GM18520 (cell line): ENCODE data around the gene CXorf38.

Experiments used
- ATAC-seq: cut with Tn5 transposase; IDR thresholded peaks from one replicate; pipeline ENCODE4 v1.9.1; 2021; ENCODE audit not compliant: unreplicated experiment

CXorf38 gene

GRCh38 chrX:40647307-40648197 is at the start of gene CXorf38:
Gene CXorf38 (minus strand): TSS chrX:40647561. CDS start chrX:40647520, 41 bp downstream.
- ATAC-seq, result peak; percentile 62

GRCh38 chrX:40694802-40695201 is 47.4 kb upstream of the CXorf38 start:
- ATAC-seq, result no peak

- no peak for ATAC-seq
Measured at GRCh38 chrX:40688929-40689328, 41.6 kb upstream of the CXorf38 start.

GRCh38 chrX:40687169-40687568 is 39.8 kb upstream of the CXorf38 start:
- no peak for ATAC-seq

GRCh38 chrX:40685362-40685918 is 38.1 kb upstream of the CXorf38 start:
- no peak for ATAC-seq

GRCh38 chrX:40684092-40684491 is 36.7 kb upstream of the CXorf38 start:
- ATAC-seq, result no peak

GRCh38 chrX:40683245-40683644 is 35.9 kb upstream of the CXorf38 start:
- no peak for ATAC-seq

- no peak for ATAC-seq
Measured at GRCh38 chrX:40671126-40671525, 23.8 kb upstream of the CXorf38 start.

- ATAC-seq, result no peak
Measured at GRCh38 chrX:40663880-40664630, 16.7 kb upstream of the CXorf38 start.

- peak; percentile 93 for ATAC-seq
Measured at GRCh38 chrX:40663078-40663740, 15.8 kb upstream of the CXorf38 start.

- ATAC-seq, result no peak
Measured at GRCh38 chrX:40661489-40661888, 14.1 kb upstream of the CXorf38 start.

- ATAC-seq, result no peak
Measured at GRCh38 chrX:40660381-40660780, 13.0 kb upstream of the CXorf38 start.

GRCh38 chrX:40653535-40653934 is 6.2 kb upstream of the CXorf38 start:
- ATAC-seq, result no peak

- no peak for ATAC-seq
Measured at GRCh38 chrX:40652664-40653063, 5.3 kb upstream of the CXorf38 start.

- ATAC-seq, result no peak
Measured at GRCh38 chrX:40651620-40652223, 4.4 kb upstream of the CXorf38 start.

GRCh38 chrX:40646489-40647306 is 663 bp downstream of the CXorf38 start:
- peak; percentile 7 for ATAC-seq

GRCh38 chrX:40644821-40645358 is 2.5 kb downstream of the CXorf38 start:
- ATAC-seq, result no peak

- ATAC-seq, result no peak
Measured at GRCh38 chrX:40644176-40644575, 3.2 kb downstream of the CXorf38 start.

GRCh38 chrX:40637687-40638086 is 9.7 kb downstream of the CXorf38 start:
- no peak for ATAC-seq

GRCh38 chrX:40632199-40632598 is 15.2 kb downstream of the CXorf38 start:
- no peak for ATAC-seq
